ENCODE data around the gene GPR157.
"Not testable (repeated sequence)": the region's sequence is repeated elsewhere in the genome, so short reads cannot be mapped to it uniquely, and the experiment has no call there.

DNA sequence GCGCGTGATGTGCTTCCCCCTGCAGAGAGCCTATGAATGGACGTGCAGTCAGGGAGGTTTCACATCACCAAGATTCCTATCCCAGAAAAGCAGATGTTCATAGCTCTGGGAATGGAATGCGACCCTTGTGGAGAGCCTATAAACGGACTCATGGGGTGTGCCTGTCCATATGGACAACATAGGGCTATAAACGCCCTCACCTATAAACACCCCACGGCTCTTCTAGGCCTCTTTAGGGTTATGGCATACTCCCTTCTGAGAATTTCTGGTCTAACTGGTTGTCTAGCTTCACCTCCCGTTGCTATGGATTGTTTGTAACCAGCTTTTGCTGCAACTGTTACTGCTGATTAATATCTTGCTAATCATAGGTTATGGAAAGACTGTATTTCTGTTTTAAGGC is 4.5 kb downstream of the GPR157 start:
- not testable (repeated sequence) for TF ChIP-seq POLR2A (IDR thresholded peaks at IDR 0.05)
- TF ChIP-seq, protein P1, sequence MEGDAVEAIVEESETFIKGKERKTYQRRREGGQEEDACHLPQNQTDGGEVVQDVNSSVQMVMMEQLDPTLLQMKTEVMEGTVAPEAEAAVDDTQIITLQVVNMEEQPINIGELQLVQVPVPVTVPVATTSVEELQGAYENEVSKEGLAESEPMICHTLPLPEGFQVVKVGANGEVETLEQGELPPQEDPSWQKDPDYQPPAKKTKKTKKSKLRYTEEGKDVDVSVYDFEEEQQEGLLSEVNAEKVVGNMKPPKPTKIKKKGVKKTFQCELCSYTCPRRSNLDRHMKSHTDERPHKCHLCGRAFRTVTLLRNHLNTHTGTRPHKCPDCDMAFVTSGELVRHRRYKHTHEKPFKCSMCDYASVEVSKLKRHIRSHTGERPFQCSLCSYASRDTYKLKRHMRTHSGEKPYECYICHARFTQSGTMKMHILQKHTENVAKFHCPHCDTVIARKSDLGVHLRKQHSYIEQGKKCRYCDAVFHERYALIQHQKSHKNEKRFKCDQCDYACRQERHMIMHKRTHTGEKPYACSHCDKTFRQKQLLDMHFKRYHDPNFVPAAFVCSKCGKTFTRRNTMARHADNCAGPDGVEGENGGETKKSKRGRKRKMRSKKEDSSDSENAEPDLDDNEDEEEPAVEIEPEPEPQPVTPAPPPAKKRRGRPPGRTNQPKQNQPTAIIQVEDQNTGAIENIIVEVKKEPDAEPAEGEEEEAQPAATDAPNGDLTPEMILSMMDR (IDR thresholded peaks at IDR 0.05): not testable (repeated sequence)

Measured in body of pancreas (tissue), 4 donors.